Activated CD4-positive, alpha-beta T cell treated with anti-CD3 and anti-CD28 coated beads, Interleukin-2, amount 50 U/mL, for 4 hours (primary cell): Measurements from ENCODE around the gene HSFX4.
"Not testable (repeated sequence)": the region's sequence is repeated elsewhere in the genome, so short reads cannot be mapped to it uniquely, and the experiment has no call there.

Source experiments
- DNase-seq, 2 experiments: peaks; one replicate each; pipeline ENCODE4 v3.0.0-alpha.2; 2020

Gene HSFX4

GRCh38 chrX:149929400-149929799 lies at the start of gene HSFX4:
Gene HSFX4, plus strand, starts transcription at chrX:149929573. Its CDS starts 72 bp downstream, at chrX:149929645.
- DNase-seq: not testable (repeated sequence)

DNA sequence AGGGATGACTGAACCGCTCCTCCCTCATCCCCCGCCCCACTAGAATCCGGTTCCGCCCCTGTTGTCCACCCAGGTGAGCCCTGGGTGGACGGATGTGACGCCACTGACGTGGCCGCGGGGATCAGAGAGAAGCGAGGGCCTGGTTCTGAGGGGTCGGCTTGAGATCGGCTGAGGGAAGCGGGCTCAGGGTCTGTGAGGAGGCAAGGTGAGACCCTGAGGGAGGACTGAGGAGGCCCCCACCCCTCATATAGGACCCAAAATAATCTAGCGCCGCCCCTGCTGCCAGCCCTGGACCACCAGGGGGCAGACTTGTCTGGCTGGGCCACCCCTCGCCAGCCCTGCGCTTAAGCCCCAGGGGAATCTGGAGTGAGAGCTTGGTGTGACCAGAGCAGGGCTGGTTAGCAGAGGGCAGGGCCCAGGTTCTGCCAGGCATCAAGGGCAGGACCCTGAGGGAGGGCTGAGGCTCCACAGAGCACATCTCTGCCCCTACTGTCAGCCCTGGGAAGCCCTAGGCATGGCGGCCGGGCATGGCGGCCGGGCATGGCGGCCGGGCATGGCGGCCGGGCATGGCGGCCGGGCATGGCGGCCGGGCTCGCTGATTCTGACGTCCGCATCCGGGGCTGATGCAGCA lies 48.2 kb upstream of the HSFX4 start, which contains the start of gene MAGEA8:
MAGEA8 (plus strand) TSS at position 103 of the 631 bp plus-strand sequence. CDS start 3,090 bp downstream, outside the sequence.
- DNase-seq: no peak

GRCh38 chrX:149890828-149891227 lies 38.5 kb upstream of the HSFX4 start:
- DNase-seq: not testable (repeated sequence)

DNA sequence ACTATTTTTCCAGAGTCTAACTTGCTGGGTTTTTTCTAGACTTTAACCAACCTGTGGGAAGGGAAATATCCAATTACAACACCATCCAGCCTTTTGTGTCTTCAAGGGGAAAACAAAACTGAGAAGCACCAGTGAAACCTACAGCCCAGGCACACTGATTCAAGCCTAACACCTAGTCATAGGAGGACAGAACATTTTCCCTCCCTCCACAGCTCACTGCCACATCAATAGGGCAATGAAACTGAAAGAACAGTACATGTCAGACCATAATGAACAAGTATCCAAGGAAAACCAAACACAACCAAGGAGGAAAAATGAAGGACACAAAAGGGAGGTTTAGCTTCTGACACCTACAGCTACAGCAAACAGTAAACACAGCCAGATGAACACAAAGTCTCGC lies 30.8 kb upstream of the HSFX4 start:
- DNase-seq: no peak

- no peak for DNase-seq
Measured at GRCh38 chrX:149903889-149904748, 25.3 kb upstream of the HSFX4 start.

- DNase-seq: no peak
Measured at GRCh38 chrX:149908308-149908707, 21.1 kb upstream of the HSFX4 start.

- DNase-seq: no peak
Measured at GRCh38 chrX:149908727-149909126, 20.6 kb upstream of the HSFX4 start.

DNA sequence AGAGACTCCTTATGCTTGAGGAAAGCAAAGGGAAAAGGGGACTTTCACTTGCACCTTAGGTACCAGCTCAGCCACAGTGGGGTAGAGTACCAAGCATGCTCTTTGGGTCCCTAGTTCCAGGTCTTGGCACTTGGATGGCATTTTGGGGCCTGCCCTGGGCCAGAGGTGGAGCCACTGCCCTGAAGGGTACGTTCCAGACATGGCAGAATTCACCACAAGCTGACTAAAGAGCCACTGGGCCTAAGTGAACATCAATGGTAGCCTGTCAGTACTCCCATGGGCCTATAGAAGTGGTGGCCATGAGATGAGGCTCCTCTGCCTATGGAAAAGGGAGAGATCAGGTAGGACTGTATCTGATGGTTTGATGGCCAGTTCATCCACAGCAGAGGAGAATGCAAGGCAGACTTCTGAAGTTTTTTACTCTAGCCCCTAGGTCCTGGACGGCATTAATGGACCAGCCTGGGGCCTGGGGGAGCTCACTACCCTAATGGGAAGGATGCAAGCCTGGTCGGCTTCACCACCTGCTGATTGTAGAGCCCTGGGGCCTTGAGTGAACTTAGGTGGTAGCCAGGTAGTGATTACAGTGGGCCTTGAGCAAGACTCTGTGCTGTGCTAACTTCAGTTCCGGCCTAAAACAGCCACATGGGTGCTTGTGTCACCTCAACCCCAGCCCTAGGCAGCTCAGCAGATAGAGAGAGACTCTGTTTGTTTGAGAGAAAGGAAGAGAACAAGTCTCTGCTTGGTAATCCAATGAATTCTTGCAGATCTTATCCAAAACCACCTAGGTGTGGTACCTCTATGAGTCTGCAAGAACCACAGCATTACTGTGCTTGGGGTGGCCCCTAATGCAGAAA lies 19.8 kb upstream of the HSFX4 start:
- no peak for DNase-seq

GRCh38 chrX:149910178-149910695 lies 19.1 kb upstream of the HSFX4 start:
- DNase-seq: no peak

DNA sequence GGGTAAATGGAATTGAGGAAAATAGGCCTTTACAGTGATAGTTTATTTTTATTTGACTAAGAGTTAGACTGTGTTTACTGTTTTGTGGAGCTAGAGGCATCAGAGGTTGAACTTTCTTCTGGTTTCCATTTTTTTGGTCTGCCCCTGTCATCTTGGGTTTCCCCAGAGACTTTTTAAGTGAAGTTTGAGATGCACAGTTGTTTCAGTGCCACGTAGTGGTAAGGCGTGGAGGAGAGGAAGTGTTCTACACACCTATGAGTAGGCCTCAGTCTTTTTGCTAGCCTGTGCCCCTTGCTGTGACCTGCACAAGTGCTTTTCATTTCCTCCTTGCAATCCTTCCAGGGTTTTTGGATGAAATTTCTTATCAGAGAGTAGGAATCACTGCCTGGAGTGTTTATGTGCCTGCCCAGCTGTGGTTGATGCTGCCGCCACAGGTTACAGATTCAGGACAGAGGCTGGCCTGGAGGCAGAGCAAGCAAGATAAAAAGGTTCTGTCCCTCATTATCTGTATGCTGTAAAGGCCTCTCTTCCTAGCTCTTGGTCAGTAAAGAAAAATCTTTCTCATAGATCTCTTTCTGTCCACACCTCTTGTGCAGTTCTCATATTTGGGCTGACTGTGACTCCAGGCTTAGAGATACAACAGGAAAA lies 12.5 kb upstream of the HSFX4 start:
- no peak for DNase-seq

DNA sequence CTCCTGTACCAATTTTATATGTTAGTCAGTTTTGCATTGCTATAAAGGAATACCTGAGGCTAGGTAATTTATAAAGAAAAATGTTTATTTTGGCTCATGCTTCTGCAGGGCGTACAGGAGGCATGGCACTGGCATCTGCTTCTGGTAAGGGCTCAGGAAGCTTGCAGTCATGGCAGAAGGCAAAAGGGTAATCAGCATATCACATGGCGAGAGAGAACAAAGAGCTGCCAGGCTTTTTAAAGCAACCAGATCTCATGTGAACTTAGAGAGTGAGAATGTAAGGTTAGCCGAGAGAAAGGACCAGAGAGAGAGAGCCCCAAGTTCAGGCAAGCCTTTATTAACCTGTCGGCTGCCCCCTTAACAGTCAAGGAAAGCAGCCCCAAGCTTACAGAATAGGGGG lies 5.5 kb upstream of the HSFX4 start:
- not testable (repeated sequence) for DNase-seq

- DNase-seq: not testable (repeated sequence)
Measured at GRCh38 chrX:149924434-149924833, 4.9 kb upstream of the HSFX4 start.

- DNase-seq: not testable (repeated sequence)
Measured at GRCh38 chrX:149927245-149927963, 2.0 kb upstream of the HSFX4 start.

DNA sequence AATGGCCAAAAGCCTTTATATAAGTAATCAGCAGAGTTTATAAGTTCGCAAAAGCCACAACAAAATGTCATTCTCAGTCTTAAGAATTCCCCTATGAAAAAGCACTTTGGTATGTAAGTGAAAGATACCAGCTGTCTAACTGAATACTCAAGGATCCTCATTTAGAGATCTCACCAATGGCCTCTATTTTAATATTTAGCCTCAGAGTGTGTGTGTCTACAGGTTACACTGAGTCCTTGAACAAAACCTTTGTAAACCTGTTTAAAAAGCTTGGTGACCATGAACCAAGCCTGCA lies 1.5 kb upstream of the HSFX4 start:
- not testable (repeated sequence) for DNase-seq

DNA sequence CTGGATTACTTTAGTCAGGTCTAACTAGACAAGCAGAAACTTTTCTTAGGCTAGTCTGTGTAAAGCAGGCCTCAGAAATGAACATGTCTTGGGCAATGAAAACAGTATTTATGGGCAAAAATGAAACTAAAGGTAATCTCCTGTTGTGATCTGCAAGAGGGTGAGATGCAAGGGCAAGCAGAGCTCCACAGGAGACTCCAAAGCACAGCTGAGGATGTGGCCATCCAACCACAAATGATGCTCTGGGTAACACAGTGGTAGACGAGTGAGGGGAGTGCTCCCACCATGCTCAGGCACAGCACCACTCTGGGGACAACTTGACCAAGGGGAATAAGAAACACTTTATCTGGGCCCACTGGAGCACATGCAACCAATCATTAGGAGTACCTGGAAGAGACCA lies 738 bp upstream of the HSFX4 start:
- not testable (repeated sequence) for DNase-seq

DNA sequence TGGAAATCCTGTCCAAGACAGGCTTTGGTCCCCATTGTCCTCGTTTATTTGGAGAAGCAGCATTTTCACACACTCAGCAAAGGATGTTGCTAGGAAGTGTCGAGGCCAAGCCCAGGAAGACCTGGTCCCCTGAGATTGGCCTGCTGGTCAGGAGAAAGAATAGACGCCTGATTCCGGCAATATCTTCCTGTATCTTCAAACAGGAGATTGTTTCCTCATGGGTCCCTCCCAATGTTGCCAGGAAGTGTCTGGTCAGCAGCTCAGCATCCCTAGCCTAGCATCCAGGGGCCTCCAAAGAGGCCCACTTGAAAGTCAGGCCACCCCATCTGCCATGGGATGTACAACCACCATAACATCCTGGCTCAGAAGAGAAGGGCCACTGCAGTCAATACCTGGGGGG lies 2.0 kb downstream of the HSFX4 start:
- DNase-seq: not testable (repeated sequence)

GRCh38 chrX:149932150-149932549 lies 2.8 kb downstream of the HSFX4 start:
- DNase-seq: not testable (repeated sequence)

- not testable (repeated sequence) for DNase-seq
Measured at GRCh38 chrX:149932970-149933369, 3.6 kb downstream of the HSFX4 start.

DNA sequence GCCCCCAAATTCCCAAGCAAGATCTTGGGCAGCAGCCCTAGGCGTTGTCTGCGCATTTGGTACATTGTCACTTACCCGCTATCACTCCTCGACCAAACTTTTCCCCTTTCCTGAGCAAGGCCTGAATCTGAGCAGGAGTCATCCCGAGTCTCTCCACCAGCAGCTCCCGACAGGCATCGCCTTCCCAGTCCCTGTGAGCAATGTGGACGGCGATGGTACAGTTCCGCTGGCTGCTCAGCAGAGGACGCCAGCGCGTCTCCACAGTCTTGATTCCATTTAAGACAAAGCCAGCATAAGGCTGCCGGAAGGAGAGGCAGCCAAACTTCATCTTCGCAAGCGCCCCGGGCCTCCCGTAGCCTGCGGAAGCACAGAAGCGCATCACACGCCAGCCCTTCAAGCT lies 4.2 kb downstream of the HSFX4 start:
- DNase-seq: not testable (repeated sequence)

GRCh38 chrX:149937328-149937727 lies 8.0 kb downstream of the HSFX4 start:
- DNase-seq: not testable (repeated sequence)

GRCh38 chrX:149937871-149938426 lies 8.6 kb downstream of the HSFX4 start:
- no peak for DNase-seq
